ENCODE measurements around the gene JARID2.
A peak's percentile ranks its signal among the peaks of the same experiment; 100 is the strongest.

The JARID2 gene

GRCh38 chr6:15280028-15280427, 34.2 kb downstream of the JARID2 start:
- TF ChIP-seq MAX (IDR thresholded peaks at IDR 0.05; ENCODE audit: low read depth, low read length) (no peak), CTCF (IDR thresholded peaks at IDR 0.05; ENCODE audit: low read depth, low read length) (no peak), POLR2A (IDR thresholded peaks at IDR 0.05; ENCODE audit: extremely low read depth, insufficient read length) (no peak), MYC (IDR thresholded peaks at IDR 0.05; ENCODE audit: low read depth, low read length) (no peak)
- DNase-seq (ENCODE audit: low read depth): no peak
- H3K4me3 ChIP-seq (ENCODE audit: low read depth, low read length): no peak overlapping the region

- no peak overlapping the region for H3K4me3 ChIP-seq (ENCODE audit: low read depth, low read length)
- no peak for DNase-seq (ENCODE audit: low read depth)
- TF ChIP-seq CTCF (IDR thresholded peaks at IDR 0.05; ENCODE audit: low read depth, low read length) (no peak), POLR2A (IDR thresholded peaks at IDR 0.05; ENCODE audit: extremely low read depth, insufficient read length) (no peak)
Measured at GRCh38 chr6:15280961-15281360, 35.1 kb downstream of the JARID2 start.

- H3K4me3 ChIP-seq (ENCODE audit: low read depth, low read length): no peak overlapping the region
- no peak for DNase-seq (ENCODE audit: low read depth)
- TF ChIP-seq CTCF (IDR thresholded peaks at IDR 0.05; ENCODE audit: low read depth, low read length): no peak
- no peak for TF ChIP-seq MYC (IDR thresholded peaks at IDR 0.05; ENCODE audit: low read depth, low read length)
- TF ChIP-seq POLR2A (IDR thresholded peaks at IDR 0.05; ENCODE audit: extremely low read depth, insufficient read length): no peak
- TF ChIP-seq MAX (IDR thresholded peaks at IDR 0.05; ENCODE audit: low read depth, low read length): no peak
Measured at GRCh38 chr6:15282334-15282733, 36.5 kb downstream of the JARID2 start.

GRCh38 chr6:15283986-15284361, 38.1 kb downstream of the JARID2 start:
- TF ChIP-seq MAX (IDR thresholded peaks at IDR 0.05; ENCODE audit: low read depth, low read length) (no peak), MYC (IDR thresholded peaks at IDR 0.05; ENCODE audit: low read depth, low read length) (no peak), POLR2A (IDR thresholded peaks at IDR 0.05; ENCODE audit: extremely low read depth, insufficient read length) (no peak), CTCF (IDR thresholded peaks at IDR 0.05; ENCODE audit: low read depth, low read length) (no peak)
- H3K4me3 ChIP-seq (ENCODE audit: low read depth, low read length): no peak overlapping the region
- no peak for DNase-seq (ENCODE audit: low read depth)

GRCh38 chr6:15284743-15285142, 38.9 kb downstream of the JARID2 start:
- TF ChIP-seq MYC (IDR thresholded peaks at IDR 0.05; ENCODE audit: low read depth, low read length) (no peak), CTCF (IDR thresholded peaks at IDR 0.05; ENCODE audit: low read depth, low read length) (no peak), MAX (IDR thresholded peaks at IDR 0.05; ENCODE audit: low read depth, low read length) (no peak), POLR2A (IDR thresholded peaks at IDR 0.05; ENCODE audit: extremely low read depth, insufficient read length) (no peak)
- H3K4me3 ChIP-seq (ENCODE audit: low read depth, low read length): no peak overlapping the region
- DNase-seq (ENCODE audit: low read depth): no peak

GRCh38 chr6:15285682-15286294, 39.9 kb downstream of the JARID2 start:
- no peak overlapping the region for H3K4me3 ChIP-seq (ENCODE audit: low read depth, low read length)
- DNase-seq (ENCODE audit: low read depth): peak; percentile 52
- TF ChIP-seq MYC (IDR thresholded peaks at IDR 0.05; ENCODE audit: low read depth, low read length) (no peak), POLR2A (IDR thresholded peaks at IDR 0.05; ENCODE audit: extremely low read depth, insufficient read length) (no peak), CTCF (IDR thresholded peaks at IDR 0.05; ENCODE audit: low read depth, low read length) (no peak), MAX (IDR thresholded peaks at IDR 0.05; ENCODE audit: low read depth, low read length) (no peak)

Data from NB4 (cell line).